ENCODE data around the gene CDKN1C.

The CDKN1C gene

DNA sequence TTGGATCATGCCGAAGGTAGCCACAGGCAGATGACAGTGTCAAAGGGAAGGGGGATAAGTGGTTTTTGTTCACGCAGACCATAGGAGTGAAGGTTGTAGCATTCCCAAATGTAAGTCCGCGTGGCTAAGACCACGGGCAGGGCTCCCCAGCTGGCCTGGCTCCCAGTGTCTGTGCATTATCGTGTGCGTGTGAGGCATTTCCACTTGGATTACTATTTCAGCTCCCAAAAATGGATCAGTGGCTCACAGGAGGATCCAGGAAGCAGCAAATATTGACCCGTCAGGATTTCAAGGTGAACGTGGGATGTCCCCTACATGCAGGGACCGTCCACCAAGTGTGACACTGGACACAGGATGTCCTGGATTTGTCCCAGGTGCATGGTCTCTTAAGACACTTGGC, 10.6 kb downstream of the CDKN1C start:
- TF ChIP-seq, protein P1, sequence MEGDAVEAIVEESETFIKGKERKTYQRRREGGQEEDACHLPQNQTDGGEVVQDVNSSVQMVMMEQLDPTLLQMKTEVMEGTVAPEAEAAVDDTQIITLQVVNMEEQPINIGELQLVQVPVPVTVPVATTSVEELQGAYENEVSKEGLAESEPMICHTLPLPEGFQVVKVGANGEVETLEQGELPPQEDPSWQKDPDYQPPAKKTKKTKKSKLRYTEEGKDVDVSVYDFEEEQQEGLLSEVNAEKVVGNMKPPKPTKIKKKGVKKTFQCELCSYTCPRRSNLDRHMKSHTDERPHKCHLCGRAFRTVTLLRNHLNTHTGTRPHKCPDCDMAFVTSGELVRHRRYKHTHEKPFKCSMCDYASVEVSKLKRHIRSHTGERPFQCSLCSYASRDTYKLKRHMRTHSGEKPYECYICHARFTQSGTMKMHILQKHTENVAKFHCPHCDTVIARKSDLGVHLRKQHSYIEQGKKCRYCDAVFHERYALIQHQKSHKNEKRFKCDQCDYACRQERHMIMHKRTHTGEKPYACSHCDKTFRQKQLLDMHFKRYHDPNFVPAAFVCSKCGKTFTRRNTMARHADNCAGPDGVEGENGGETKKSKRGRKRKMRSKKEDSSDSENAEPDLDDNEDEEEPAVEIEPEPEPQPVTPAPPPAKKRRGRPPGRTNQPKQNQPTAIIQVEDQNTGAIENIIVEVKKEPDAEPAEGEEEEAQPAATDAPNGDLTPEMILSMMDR (IDR thresholded peaks at IDR 0.05): no peak
- H3K27ac ChIP-seq: no peak overlapping the region
- no peak overlapping the region for H3K4me3 ChIP-seq
- DNase-seq (ENCODE audit: low spot score): no peak

DNA sequence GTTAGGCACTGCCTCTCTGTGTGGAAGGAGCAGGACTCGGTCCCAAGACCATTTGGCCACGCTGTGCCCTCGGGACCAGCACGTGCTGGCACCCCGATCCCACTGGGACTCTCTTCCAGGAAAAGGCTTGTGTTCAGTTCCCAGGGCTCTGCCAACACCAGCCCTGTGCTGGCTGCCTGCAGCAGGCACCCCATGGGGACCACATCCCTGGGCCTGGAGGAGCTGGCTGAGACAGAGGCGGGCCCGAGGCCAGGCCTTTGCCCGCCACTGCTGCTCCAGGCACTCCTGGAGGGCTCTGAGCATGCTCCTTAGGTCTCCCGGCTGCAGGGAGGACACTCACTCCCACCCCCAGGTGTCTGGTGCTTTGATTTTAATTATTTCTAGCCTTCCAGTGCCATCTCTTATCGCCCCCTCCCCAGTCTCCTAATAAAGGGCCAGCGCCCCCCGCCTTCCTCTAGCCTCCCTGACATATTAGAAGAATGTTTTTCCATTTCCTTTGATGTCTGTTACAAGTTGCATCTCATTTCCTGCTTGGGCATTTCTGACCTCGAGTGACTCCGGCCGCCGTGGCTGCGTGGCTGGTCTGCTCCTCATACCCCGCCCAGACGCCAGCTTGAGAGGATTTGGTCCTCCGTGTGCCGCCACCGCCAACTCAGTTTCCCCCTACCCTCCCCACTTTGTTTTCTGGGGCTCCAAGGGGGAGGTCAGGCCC, 14.4 kb downstream of the CDKN1C start:
- no peak for DNase-seq (ENCODE audit: low spot score)
- TF ChIP-seq, protein P1 (IDR thresholded peaks at IDR 0.05): no peak
- H3K4me3 ChIP-seq: no peak overlapping the region
- H3K27ac ChIP-seq: no peak overlapping the region

DNA sequence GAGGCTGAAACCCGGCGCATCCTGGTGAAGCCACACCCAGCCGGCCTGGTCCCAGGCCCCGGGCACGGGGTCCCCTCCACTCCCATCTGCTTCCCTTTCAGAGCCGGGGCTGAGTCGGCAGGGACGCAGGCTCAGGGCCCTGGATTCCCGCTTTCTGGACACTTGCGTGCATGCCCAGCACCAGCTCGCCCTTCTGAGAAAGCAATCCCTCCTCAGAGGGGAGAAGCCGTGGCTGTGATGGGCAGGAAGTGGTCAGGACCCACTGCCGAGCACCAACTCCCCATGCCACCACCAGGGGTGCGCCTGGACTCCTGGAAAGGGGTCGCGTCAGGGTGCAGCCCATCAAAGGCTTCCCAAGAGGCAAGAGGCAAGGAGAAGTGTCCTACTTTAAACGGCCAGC, 15.1 kb downstream of the CDKN1C start:
- TF ChIP-seq, protein P1 (IDR thresholded peaks at IDR 0.05): no peak
- no peak overlapping the region for H3K27ac ChIP-seq
- no peak for DNase-seq (ENCODE audit: low spot score)
- no peak overlapping the region for H3K4me3 ChIP-seq

DNA sequence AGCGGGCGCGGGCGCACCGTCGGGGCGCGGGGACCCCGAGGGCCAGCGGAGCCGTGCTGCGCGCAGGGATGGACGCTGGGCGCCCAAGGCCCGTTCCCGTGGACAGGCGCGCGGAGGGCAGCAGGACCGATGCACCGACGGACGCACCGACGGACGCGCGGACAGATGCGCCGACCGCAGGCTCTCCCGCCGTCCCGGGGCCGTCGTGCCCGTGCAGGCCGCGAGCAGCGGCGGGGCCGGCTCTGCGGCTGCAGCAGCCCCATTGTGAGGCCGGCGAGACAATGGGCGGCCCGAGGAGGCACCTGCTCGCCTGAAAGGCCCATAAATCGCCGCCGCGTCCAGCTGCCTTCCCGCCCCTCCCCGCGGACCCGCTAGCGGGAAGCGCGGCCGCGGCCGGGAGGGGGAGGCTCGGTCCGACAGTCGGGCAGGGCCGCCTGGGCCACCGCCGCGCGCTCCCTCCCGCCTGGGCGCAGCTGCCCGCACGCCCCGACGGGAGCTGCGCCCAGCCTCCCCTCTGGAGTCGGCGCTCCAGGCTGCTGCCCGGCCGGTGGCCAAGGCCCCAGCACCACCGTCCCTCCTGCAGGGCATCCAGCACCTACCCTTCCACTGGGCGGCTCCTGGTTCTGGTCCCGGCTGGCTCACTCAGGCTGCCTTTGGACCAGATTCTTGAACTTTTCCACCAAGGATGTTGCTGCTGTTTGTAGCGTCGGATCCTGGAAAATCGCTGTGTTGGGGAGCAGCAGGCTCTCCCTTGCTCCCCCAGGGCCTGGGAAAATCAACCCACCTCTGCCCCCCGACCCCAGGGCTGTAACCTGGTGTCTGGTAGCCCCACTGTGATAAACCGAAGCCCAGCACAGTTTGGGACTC, 15.8 kb downstream of the CDKN1C start:
- DNase-seq (ENCODE audit: low spot score): no peak
- peak overlapping the region; percentile 14 for H3K4me3 ChIP-seq
- TF ChIP-seq, protein P1 (IDR thresholded peaks at IDR 0.05): no peak
- no peak overlapping the region for H3K27ac ChIP-seq

DNA sequence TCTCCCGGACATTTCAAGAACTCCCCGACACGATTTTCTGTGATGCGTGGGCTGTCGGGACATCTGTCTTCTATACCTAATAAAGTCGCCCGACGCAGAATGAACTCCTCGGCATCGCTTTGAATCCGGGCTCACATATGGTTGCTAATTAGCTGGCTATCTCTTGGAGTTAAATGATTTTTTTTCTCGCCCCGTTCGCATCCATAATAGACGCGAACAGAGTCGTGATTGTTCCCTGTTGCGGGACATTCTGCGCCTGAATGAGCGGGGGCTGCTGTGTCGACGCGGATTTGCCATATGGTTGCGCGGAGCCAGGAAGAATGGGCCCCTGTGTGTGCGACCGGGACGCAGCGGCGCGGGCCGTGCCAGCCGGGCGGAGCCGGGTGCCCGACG, 16.4 kb downstream of the CDKN1C start:
- H3K4me3 ChIP-seq: peak overlapping the region; percentile 14
- H3K27ac ChIP-seq: no peak overlapping the region
- TF ChIP-seq, protein P1 (IDR thresholded peaks at IDR 0.05): no peak
- no peak for DNase-seq (ENCODE audit: low spot score)

DNA sequence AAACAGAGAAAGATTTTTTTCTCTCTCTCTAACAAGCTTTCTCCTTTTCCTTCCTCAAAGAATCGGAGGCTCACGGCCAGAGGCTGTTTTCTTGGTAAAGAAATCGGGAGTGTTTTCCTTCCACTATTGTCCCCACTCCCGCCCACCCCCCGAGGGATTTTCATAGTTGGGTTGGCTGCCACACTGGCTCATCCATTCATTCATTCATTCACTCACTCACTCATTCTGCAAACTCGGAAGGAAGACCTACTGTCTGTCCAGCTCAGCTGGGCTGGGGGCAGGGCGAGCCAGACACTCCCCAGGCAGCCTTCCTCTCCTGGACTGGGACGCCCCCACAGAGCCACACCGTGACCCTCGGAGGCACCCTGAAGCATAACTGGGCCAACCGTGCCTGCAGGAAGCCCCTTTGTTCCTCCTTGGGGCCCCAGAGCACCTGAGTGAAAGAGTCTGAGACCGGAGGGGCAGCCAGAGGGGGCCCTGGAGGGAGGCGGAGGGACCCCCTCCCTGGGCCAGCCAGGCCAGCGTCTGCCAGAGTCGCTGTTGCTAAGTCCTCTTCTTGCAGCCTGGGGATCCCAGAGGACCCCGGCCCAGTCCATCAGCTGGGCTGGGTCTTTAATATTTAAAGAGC, 17.0 kb downstream of the CDKN1C start:
- peak overlapping the region; percentile 51 for H3K4me3 ChIP-seq
- TF ChIP-seq, protein P1 (IDR thresholded peaks at IDR 0.05): no peak
- no peak overlapping the region for H3K27ac ChIP-seq
- DNase-seq (ENCODE audit: low spot score): no peak
